H9 (cell line): ENCODE results near the gene TBC1D7. TPM values are rescaled to one million over a fixed set of nuclear protein-coding genes. Genes with fewer than 3 reads are reported as not detected.

Source experiments
- DNase-seq: peaks from one replicate; pipeline ENCODE4 v3.0.0-alpha.2; 2017
- H2AFZ ChIP-seq: one replicate; pipeline ENCODE4 v1.6.1; 2013; ENCODE audit warnings: mild to moderate bottlenecking, low read length, control low read depth, moderate library complexity
- H2AK5ac ChIP-seq: 2 replicates; pipeline ENCODE4 v1.6.1; 2013; ENCODE audit warnings: low read length, control low read depth, mixed read lengths; ENCODE audit not compliant: insufficient read length
- H2BK120ac ChIP-seq: one replicate; pipeline ENCODE4 v1.6.1; 2013; ENCODE audit warnings: low read depth, mild to moderate bottlenecking, low read length, control low read depth, inconsistent platforms; ENCODE audit not compliant: poor library complexity, severe bottlenecking
- H2BK12ac ChIP-seq: 2 replicates; pipeline ENCODE4 v1.6.1; 2013; ENCODE audit warnings: low read length, control low read depth, mixed read lengths, low read depth; ENCODE audit not compliant: insufficient read length
- H2BK15ac ChIP-seq: 2 replicates; pipeline ENCODE4 v1.6.1; 2013; ENCODE audit warnings: low read depth, low read length, control low read depth
- H2BK20ac ChIP-seq: one replicate; pipeline ENCODE4 v1.6.1; 2013; ENCODE audit warnings: low read depth, mild to moderate bottlenecking, low read length, control low read depth, inconsistent platforms; ENCODE audit not compliant: poor library complexity, severe bottlenecking
- H2BK5ac ChIP-seq: 2 replicates; pipeline ENCODE4 v1.6.1; 2013; ENCODE audit warnings: low read length, control low read depth, mixed read lengths; ENCODE audit not compliant: insufficient read length
- H3K14ac ChIP-seq: 2 replicates; pipeline ENCODE4 v1.6.1; 2013; ENCODE audit warnings: low read length, control low read depth; ENCODE audit not compliant: insufficient read depth
- H3K18ac ChIP-seq: 2 replicates; pipeline ENCODE4 v1.6.1; 2013; ENCODE audit warnings: low read depth, mild to moderate bottlenecking, mixed read lengths, low read length, control low read depth; ENCODE audit not compliant: insufficient read length
- H3K23ac ChIP-seq: 2 replicates; pipeline ENCODE4 v1.6.1; 2013; ENCODE audit warnings: low read length, control low read depth, mixed read lengths, low read depth; ENCODE audit not compliant: insufficient read length
- H3K23me2 ChIP-seq: 2 replicates; pipeline ENCODE4 v1.6.1; 2013; ENCODE audit warnings: low read depth, mild to moderate bottlenecking, mixed read lengths, low read length, control low read depth; ENCODE audit not compliant: insufficient read length, poor library complexity, severe bottlenecking
- H3K27ac ChIP-seq: 2 replicates; pipeline ENCODE4 v1.5.1; 2013; ENCODE audit warnings: low read length, control low read depth, mixed read lengths, low read depth; ENCODE audit not compliant: insufficient read length
- H3K27me3 ChIP-seq: 2 replicates; pipeline ENCODE4 v1.6.1; 2013; ENCODE audit warnings: low read length, control low read depth, inconsistent platforms; ENCODE audit not compliant: insufficient read depth
- H3K4ac ChIP-seq: 2 replicates; pipeline ENCODE4 v1.6.1; 2013; ENCODE audit warnings: low read depth, mild to moderate bottlenecking, control low read depth, inconsistent platforms, low read length, moderate library complexity
- H3K4me1 ChIP-seq: 2 replicates; pipeline ENCODE4 v1.6.1; 2013; ENCODE audit warnings: low read length, control low read depth, inconsistent platforms; ENCODE audit not compliant: insufficient read depth
- H3K4me2 ChIP-seq: 2 replicates; pipeline ENCODE4 v1.6.1; 2013; ENCODE audit warnings: low read length, control low read depth, mixed read lengths; ENCODE audit not compliant: insufficient read length, insufficient read depth
- H3K56ac ChIP-seq: 2 replicates; pipeline ENCODE4 v1.6.1; 2013; ENCODE audit warnings: low read depth, mild to moderate bottlenecking, mixed read lengths, low read length, control low read depth; ENCODE audit not compliant: insufficient read length
- H3K79me1 ChIP-seq: 2 replicates; pipeline ENCODE4 v1.6.1; 2013; ENCODE audit warnings: low read depth, mild to moderate bottlenecking, moderate library complexity, low read length, control low read depth, inconsistent platforms; ENCODE audit not compliant: insufficient read depth, poor library complexity, severe bottlenecking
- H3K79me2 ChIP-seq: 2 replicates; pipeline ENCODE4 v1.6.1; 2013; ENCODE audit warnings: low read length, control low read depth, inconsistent platforms; ENCODE audit not compliant: insufficient read depth
- H3K9ac ChIP-seq: 2 replicates; pipeline ENCODE4 v1.6.1; 2013; ENCODE audit warnings: low read length, control low read depth, mixed read lengths; ENCODE audit not compliant: insufficient read length; ENCODE audit errors: extremely low read depth
- H3K9me3 ChIP-seq: one replicate; pipeline ENCODE4 v1.6.1; 2013; ENCODE audit warnings: low read depth, low read length, inconsistent platforms; ENCODE audit not compliant: control insufficient read depth
- H3T11ph ChIP-seq: one replicate; pipeline ENCODE4 v1.6.1; 2013; ENCODE audit warnings: mild to moderate bottlenecking, low read length, control low read depth, inconsistent platforms
- H4K20me1 ChIP-seq: one replicate; pipeline ENCODE4 v1.6.1; 2013; ENCODE audit not compliant: control insufficient read depth, insufficient read length, insufficient read depth
- H4K5ac ChIP-seq: 2 replicates; pipeline ENCODE4 v1.6.1; 2013; ENCODE audit warnings: low read depth, mild to moderate bottlenecking, mixed read lengths, low read length, control low read depth; ENCODE audit not compliant: insufficient read length
- H4K8ac ChIP-seq: replicated peaks from 2 replicates; pipeline ENCODE4 v1.6.1; 2013; ENCODE audit warnings: low read length, control low read depth, mixed read lengths, low read depth; ENCODE audit not compliant: insufficient read length
- H4K91ac ChIP-seq: 2 replicates; pipeline ENCODE4 v1.6.1; 2013; ENCODE audit warnings: low read depth, mild to moderate bottlenecking, moderate library complexity, mixed read lengths, low read length, control low read depth; ENCODE audit not compliant: insufficient read length
- H3K27ac Mint-ChIP-seq, 3 experiments: 2 replicates in 2 of 3; 3 replicates in 1 of 3; pipeline ENCODE4 v1.8.0; 2020 to 2021; ENCODE audit warnings: mixed read lengths in 3 of 3, mild to moderate bottlenecking in 1 of 3, moderate library complexity in 1 of 3
- H3K27me3 Mint-ChIP-seq: 2 replicates; pipeline ENCODE4 v1.8.0; 2021; ENCODE audit warnings: low read depth, mild to moderate bottlenecking, moderate library complexity, mixed read lengths
- H3K36me3 Mint-ChIP-seq, 3 experiments: 2 replicates in 2 of 3; 3 replicates in 1 of 3; pipeline ENCODE4 v1.8.0; 2020 to 2021; ENCODE audit warnings: low read depth in 3 of 3, mixed read lengths in 3 of 3; ENCODE audit not compliant: insufficient read depth in 1 of 3
- H3K4me1 Mint-ChIP-seq, 2 experiments: 2 replicates each; pipeline ENCODE4 v1.8.0; 2020; ENCODE audit warnings: mixed read lengths in 2 of 2
- H3K4me3 Mint-ChIP-seq, 2 experiments: 2 replicates in 1 of 2; 3 replicates in 1 of 2; pipeline ENCODE4 v1.8.0; 2020 to 2021; ENCODE audit warnings: mild to moderate bottlenecking in 2 of 2, mixed read lengths in 2 of 2, moderate library complexity in 1 of 2
- H3K9me3 Mint-ChIP-seq, 2 experiments: 2 replicates in 1 of 2; 3 replicates in 1 of 2; pipeline ENCODE4 v1.8.0; 2020; ENCODE audit warnings: mild to moderate bottlenecking in 2 of 2, mixed read lengths in 2 of 2, moderate library complexity in 1 of 2
- WGBS: extraction: QIAGEN DNeasy Blood & Tissue Kit; methylation state at CpG from one replicate; pipeline ENCODE4 v1.1.7; 2013; ENCODE audit warnings: missing lambda C conversion rate, low lambda C conversion rate, mixed read lengths; ENCODE audit not compliant: insufficient read length; ENCODE audit errors: extremely low coverage; 5-methylcytosine and 5-hydroxymethylcytosine counted together
- total RNA-seq: library from RNA; stranded (reverse); gene quantifications from 2 replicates; pipeline ENCODE4 v1.2.1, GENCODE V29; 2021
- TF ChIP-seq, protein P1 (sequence below): fragments of 200-600 bp; sonication (generic); conservative IDR thresholded peaks from 3 replicates; pipeline ENCODE4 v1.8.0; 2021; ENCODE audit warnings: antibody characterized with exemption, mild to moderate bottlenecking

The TBC1D7 gene
- total RNA-seq, 1 experiment from 2014 or later, result 33.9 TPM

DNA sequence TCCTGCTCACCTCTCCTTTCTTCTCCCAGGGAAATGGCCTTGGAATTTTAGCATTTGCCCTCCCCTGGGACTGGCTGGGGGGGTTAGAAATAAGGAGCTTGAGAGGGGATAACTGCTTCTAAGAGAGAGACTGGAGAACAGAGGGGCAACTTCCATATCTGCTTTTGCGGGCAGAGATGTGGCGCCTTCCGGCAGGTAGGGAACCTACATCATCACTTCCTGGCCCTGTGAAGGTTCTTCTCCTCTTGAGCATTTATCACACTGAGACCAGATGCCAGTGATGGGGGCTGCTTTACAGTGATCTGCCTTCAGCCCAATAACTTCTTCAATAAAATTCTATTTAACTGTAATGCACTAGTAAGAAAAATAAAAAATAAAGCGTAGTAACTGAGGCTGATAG lies 48.1 kb downstream of the TBC1D7 start:
- Histone ChIP-seq H3K27ac (no peak overlapping the region), H4K8ac (no peak overlapping the region), H4K91ac (no peak overlapping the region), H3K27me3 (no peaks in the 10 kb centered on the region), H2BK5ac (no peak overlapping the region), H3K9me3 (no peaks in the 10 kb centered on the region), H3K4ac (no peak overlapping the region), H3K23ac (no peak overlapping the region), H2AK5ac (no peak overlapping the region), H2BK12ac (no peak overlapping the region), H3K18ac (no peak overlapping the region), H2AFZ (no peak overlapping the region), H2BK20ac (no peak overlapping the region), H3K79me2 (no peaks in the 10 kb centered on the region), H3K56ac (no peak overlapping the region), H2BK120ac (no peak overlapping the region), H3K79me1 (no peaks in the 10 kb centered on the region), H4K20me1 (peaks cover 3% of the 10 kb centered on the region), H3K9ac (no peak overlapping the region), H3K4me1 (no peaks in the 10 kb centered on the region), H4K5ac (no peak overlapping the region), H3K23me2 (no peaks in the 10 kb centered on the region), H3K14ac (no peak overlapping the region), H3T11ph (no peak overlapping the region), H3K4me2 (no peak overlapping the region), H2BK15ac (no peak overlapping the region)
- H3K27ac Mint-ChIP-seq, result no peak overlapping the region
- no peak overlapping the region for H3K4me3 Mint-ChIP-seq
- H3K36me3 Mint-ChIP-seq, result peaks cover 0 to 8% (median under 1%) of the 10 kb centered on the region in 3 experiments; a peak in 4 of 7 replicates
- H3K4me1 Mint-ChIP-seq, result peaks cover 5 to 13% of the 10 kb centered on the region in 2 experiments
- TF ChIP-seq, protein P1, sequence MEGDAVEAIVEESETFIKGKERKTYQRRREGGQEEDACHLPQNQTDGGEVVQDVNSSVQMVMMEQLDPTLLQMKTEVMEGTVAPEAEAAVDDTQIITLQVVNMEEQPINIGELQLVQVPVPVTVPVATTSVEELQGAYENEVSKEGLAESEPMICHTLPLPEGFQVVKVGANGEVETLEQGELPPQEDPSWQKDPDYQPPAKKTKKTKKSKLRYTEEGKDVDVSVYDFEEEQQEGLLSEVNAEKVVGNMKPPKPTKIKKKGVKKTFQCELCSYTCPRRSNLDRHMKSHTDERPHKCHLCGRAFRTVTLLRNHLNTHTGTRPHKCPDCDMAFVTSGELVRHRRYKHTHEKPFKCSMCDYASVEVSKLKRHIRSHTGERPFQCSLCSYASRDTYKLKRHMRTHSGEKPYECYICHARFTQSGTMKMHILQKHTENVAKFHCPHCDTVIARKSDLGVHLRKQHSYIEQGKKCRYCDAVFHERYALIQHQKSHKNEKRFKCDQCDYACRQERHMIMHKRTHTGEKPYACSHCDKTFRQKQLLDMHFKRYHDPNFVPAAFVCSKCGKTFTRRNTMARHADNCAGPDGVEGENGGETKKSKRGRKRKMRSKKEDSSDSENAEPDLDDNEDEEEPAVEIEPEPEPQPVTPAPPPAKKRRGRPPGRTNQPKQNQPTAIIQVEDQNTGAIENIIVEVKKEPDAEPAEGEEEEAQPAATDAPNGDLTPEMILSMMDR, result no peak
- H3K9me3 Mint-ChIP-seq, result no peaks in the 10 kb centered on the region
- no peaks in the 10 kb centered on the region for H3K27me3 Mint-ChIP-seq
- WGBS, result no CpG with 5 or more reads among the region's 4 CpGs
- DNase-seq, result no peak
